ENCODE measurements around the gene KLHDC4.

KLHDC4 gene

GRCh38 chr16:87662254-87663204, 103.3 kb downstream of the KLHDC4 start:
- DNase-seq (ENCODE audit: insufficient read length, low spot score) (no peak), FAIRE-seq (no peak)
- no peak for TF ChIP-seq CTCF (IDR thresholded peaks at IDR 0.05; ENCODE audit: insufficient read depth, missing control alignments)

DNA sequence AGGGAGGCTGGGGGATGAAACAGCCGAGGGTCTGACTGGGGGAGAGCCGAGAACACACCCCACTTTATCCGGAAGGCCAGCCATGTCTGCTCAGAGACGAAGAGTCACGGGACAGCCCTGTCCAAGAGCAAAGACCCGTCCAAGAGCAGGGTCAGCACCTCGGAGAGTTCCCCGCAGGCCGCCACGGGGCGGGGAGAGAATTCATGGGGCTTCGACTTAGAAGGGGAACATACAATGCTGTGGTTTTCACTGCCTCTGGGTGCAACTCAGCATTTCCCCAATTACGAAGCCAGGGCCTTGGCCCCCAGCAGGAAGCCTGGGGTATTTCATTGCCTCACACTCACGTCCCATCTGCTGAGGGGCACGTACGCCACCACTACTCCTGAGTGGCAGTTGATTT, 104.2 kb downstream of the KLHDC4 start:
- no peak for FAIRE-seq
- TF ChIP-seq CTCF (IDR thresholded peaks at IDR 0.05; ENCODE audit: insufficient read depth, missing control alignments) = no peak

GRCh38 chr16:87658564-87659225, 107.1 kb downstream of the KLHDC4 start:
- no peak for DNase-seq (ENCODE audit: insufficient read length, low spot score)
- no peak for FAIRE-seq
- TF ChIP-seq CTCF (IDR thresholded peaks at IDR 0.05; ENCODE audit: insufficient read depth, missing control alignments) = no peak

More for the DNA sequence above, 104.2 kb downstream of the KLHDC4 start:
- no peak for DNase-seq (ENCODE audit: insufficient read length, low spot score)

Data from D721Med (cell line).